AG09319 (cell line): Measurements from ENCODE around the gene PEX14.

Source experiments
- DNase-seq: peaks from one replicate; pipeline ENCODE4 v3.0.0-alpha.2; 2010; ENCODE audit warnings: low read depth; ENCODE audit errors: extremely low read depth
- CTCF ChIP-seq: IDR thresholded peaks from 2 replicates; pipeline ENCODE4 v1.5.1; 2011; ENCODE audit warnings: low read depth, mild to moderate bottlenecking, inconsistent platforms, low read length, moderate library complexity

PEX14 gene

GRCh38 chr1:10673109-10673711 is 198.5 kb downstream of the PEX14 start:
- TF ChIP-seq CTCF, result no peak
- DNase-seq, result no peak

GRCh38 chr1:10674222-10674621 is 199.5 kb downstream of the PEX14 start:
- no peak for TF ChIP-seq CTCF
- no peak for DNase-seq

GRCh38 chr1:10674700-10675609 is 200.2 kb downstream of the PEX14 start:
- no peak for DNase-seq
- TF ChIP-seq CTCF, result no peak

- TF ChIP-seq CTCF, result no peak
- DNase-seq, result no peak
Observed at GRCh38 chr1:10675813-10676212, 201.1 kb downstream of the PEX14 start.

DNA sequence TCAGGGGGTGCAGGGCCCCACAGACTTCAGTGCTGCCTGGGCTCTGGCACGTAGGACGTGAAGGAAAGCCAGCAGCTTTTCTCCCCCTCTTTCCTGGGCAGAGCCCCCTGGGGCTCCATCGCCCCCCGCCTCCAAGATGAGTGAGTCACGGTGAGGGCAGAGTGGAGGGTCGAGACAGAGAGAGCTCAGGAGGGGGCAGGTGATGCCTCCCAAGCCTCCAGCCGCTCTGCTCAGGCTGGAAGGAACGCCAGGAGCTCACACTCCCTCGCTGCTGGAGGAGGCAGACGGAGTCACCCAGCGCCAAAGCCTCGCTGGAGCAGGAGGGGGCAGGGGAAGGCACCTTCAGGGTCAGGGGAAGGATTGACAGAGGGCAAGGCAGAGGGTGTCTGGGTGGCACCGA is 202.2 kb downstream of the PEX14 start:
- no peak for TF ChIP-seq CTCF
- DNase-seq, result no peak

DNA sequence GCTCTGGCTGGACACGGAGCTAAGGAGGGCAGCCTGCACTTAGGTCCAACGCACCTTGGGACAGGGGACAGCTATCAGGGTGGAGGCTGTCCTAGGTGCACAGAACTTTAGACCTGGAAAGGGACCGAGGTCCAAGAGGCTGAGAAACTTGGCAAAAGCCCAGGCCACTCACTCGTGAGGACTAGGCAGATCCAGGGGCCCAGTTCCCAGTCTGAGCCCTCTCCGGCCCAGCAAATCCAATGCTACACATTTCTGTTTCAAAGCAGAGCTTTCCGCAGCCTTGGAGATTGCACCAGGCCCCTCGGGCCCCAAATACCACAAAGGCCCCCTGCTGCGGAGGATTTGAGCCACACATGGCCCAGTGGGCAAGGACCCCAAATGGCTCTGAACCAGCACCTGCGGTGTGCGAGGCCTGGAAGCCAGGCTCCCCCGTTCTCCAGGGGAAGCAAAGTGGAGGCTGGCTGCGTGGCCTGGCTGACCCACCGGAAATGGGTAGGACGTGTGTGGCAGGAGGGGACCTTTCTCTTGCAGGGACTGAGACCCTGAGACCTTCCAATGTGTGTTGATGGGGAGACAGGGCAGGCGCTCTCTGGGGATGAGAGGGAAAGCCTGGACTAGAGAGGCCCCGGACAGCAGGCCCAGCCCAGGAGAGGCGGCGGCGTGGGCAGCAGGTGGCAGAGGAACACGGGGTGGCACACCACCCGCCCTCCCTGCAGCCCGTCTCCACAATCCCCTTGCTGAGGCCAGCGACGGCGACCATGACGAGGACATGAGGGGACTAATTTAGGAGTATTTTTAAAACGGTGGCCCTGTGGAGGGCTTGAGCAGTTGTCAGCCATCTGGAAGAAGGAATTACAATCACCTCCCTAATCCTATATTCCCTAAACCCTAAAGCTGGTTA is 203.0 kb downstream of the PEX14 start:
- no peak for TF ChIP-seq CTCF

GRCh38 chr1:10678402-10678801 is 203.7 kb downstream of the PEX14 start:
- no peak for TF ChIP-seq CTCF
- no peak for DNase-seq

More for the DNA sequence above, 203.0 kb downstream of the PEX14 start:
- no peak for DNase-seq
